Testis (tissue), 3 donors: ENCODE results near the gene CACNA2D3. TPM values are rescaled to one million over a fixed set of nuclear protein-coding genes. Genes with fewer than 3 reads are reported as not detected.

ENCODE experiments used
- DNase-seq: peaks from one replicate; pipeline ENCODE4 v3.0.0-alpha.2; 2019
- H3K27ac ChIP-seq, 2 donors: fragments of 200-600 bp; sonication (generic); one replicate each; pipeline ENCODE4 v1.5.1; 2019
- H3K27me3 ChIP-seq: fragments of 200-600 bp; sonication (generic); one replicate; pipeline ENCODE4 v1.5.1; 2019
- H3K36me3 ChIP-seq: fragments of 200-600 bp; sonication (generic); one replicate; pipeline ENCODE4 v1.5.1; 2017; ENCODE audit warnings: low read depth; ENCODE audit errors: missing control alignments
- H3K4me1 ChIP-seq: fragments of 200-600 bp; sonication (generic); one replicate; pipeline ENCODE4 v1.5.1; 2019
- H3K4me3 ChIP-seq, 2 donors: fragments of 200-600 bp; sonication (generic); one replicate each; pipeline ENCODE4 v1.5.1; 2017 to 2019
- H3K9me3 ChIP-seq: fragments of 200-600 bp; sonication (generic); one replicate; pipeline ENCODE4 v1.5.1; 2017
- CTCF ChIP-seq, 3 experiments: fragments of 450-650 bp in 2 of 3; fragments of 200-600 bp in 1 of 3; sonication (generic) in 1 of 3; IDR thresholded peaks; one replicate each; pipeline ENCODE4 v1.5.1; 2016 to 2019; ENCODE audit warnings: antibody characterized with exemption in 3 of 3, mild to moderate bottlenecking in 2 of 3, moderate library complexity in 1 of 3
- POLR2A ChIP-seq: fragments of 450-650 bp; IDR thresholded peaks from one replicate; pipeline ENCODE4 v1.6.1; 2017; ENCODE audit warnings: antibody characterized with exemption, mild to moderate bottlenecking, moderate library complexity
- WGBS, 2 donors: methylation state at CpG; one replicate each; pipeline ENCODE4 v1.1.5; 2018; 5-methylcytosine and 5-hydroxymethylcytosine counted together
- intact Hi-C: fragments of 100-400 bp; cut with DNase I; formaldehyde crosslinking; loops from one replicate; pipeline ENCODE4 v1.15.1; 2023; ENCODE audit warnings: low total_unique reads
- polyA plus RNA-seq: library from polyadenylated mRNA; stranded (reverse); fragments of 350-450 nt; fragmentation: Illumina TruSeq; extraction: RNeasy Lipid Tissue Mini Kit (QIAGEN cat#74804); gene quantifications from one replicate; pipeline ENCODE4 v1.2.3, GENCODE V29; 2014; ENCODE audit warnings: low read depth, low replicate concordance; ENCODE audit not compliant: insufficient read depth
- total RNA-seq, 2 donors: library from RNA; depleted of rRNA; stranded (reverse); fragments of >200 nt; gene quantifications; one replicate each; pipeline ENCODE4 v1.2.3, GENCODE V29; 2016

CACNA2D3 gene
- total and polyA plus RNA-seq, 3 donors from 2014 or later: 10.1 to 16.5 (median 11.2) TPM

- WGBS, 2 donors: 88 to 94% methylated on average over 5 of the region's 5 CpGs
- H3K27ac ChIP-seq: no peak overlapping the region
- H3K4me1 ChIP-seq: no peaks in the 10 kb centered on the region
- intact Hi-C loops: no loop called here
- no peak for DNase-seq
- no peaks in the 10 kb centered on the region for H3K36me3 ChIP-seq
- no peaks in the 10 kb centered on the region for H3K9me3 ChIP-seq
- no peaks in the 10 kb centered on the region for H3K27me3 ChIP-seq
- H3K4me3 ChIP-seq: no peak overlapping the region
- TF ChIP-seq POLR2A: no peak
- no peak for TF ChIP-seq CTCF (IDR thresholded peaks at IDR 0.05)
Measured at GRCh38 chr3:54228806-54229205, 106.5 kb downstream of the CACNA2D3 start.

GRCh38 chr3:54232618-54233017 lies 110.3 kb downstream of the CACNA2D3 start:
- Histone ChIP-seq H3K27me3 (no peaks in the 10 kb centered on the region), H3K4me3 (no peak overlapping the region), H3K9me3 (no peaks in the 10 kb centered on the region), H3K4me1 (no peaks in the 10 kb centered on the region), H3K27ac (no peak overlapping the region), H3K36me3 (no peaks in the 10 kb centered on the region)
- WGBS, 2 donors: 93 to 96% methylated on average over 4 of the region's 4 CpGs
- intact Hi-C loops: no loop called here
- TF ChIP-seq POLR2A (no peak), CTCF (IDR thresholded peaks at IDR 0.05) (no peak)
- no peak for DNase-seq

GRCh38 chr3:54235998-54236397 lies 113.6 kb downstream of the CACNA2D3 start:
- H3K27ac ChIP-seq: no peak overlapping the region

GRCh38 chr3:54237109-54237508 lies 114.8 kb downstream of the CACNA2D3 start:
- H3K9me3 ChIP-seq: no peaks in the 10 kb centered on the region
- no peaks in the 10 kb centered on the region for H3K27me3 ChIP-seq
- H3K4me1 ChIP-seq: no peaks in the 10 kb centered on the region
- H3K36me3 ChIP-seq: no peaks in the 10 kb centered on the region
- no peak overlapping the region for H3K27ac ChIP-seq
- TF ChIP-seq POLR2A: no peak
- no peak for TF ChIP-seq CTCF (IDR thresholded peaks at IDR 0.05)
- DNase-seq: no peak
- no peak overlapping the region for H3K4me3 ChIP-seq
- WGBS, 2 donors: 82 to 85% methylated on average over 3 of the region's 3 CpGs
- intact Hi-C loops: no loop called here

More at GRCh38 chr3:54235998-54236397, 113.6 kb downstream of the CACNA2D3 start:
- no peak overlapping the region for H3K4me3 ChIP-seq
- WGBS, 2 donors: 93 to 98% methylated on average over 4 of the region's 4 CpGs
- no peak for TF ChIP-seq POLR2A
- no peak for TF ChIP-seq CTCF (IDR thresholded peaks at IDR 0.05)
- no peaks in the 10 kb centered on the region for H3K27me3 ChIP-seq
- no peaks in the 10 kb centered on the region for H3K9me3 ChIP-seq
- intact Hi-C loops: no loop called here
- H3K4me1 ChIP-seq: no peaks in the 10 kb centered on the region
- no peaks in the 10 kb centered on the region for H3K36me3 ChIP-seq
- DNase-seq: no peak

- DNase-seq: no peak
- no peaks in the 10 kb centered on the region for H3K4me1 ChIP-seq
- intact Hi-C loops: no loop called here
- 86 to 89% methylated on average over 4 of the region's 4 CpGs for whole genome bisulfite sequencing, 2 donors
- H3K27ac ChIP-seq: no peak overlapping the region
- H3K27me3 ChIP-seq: no peaks in the 10 kb centered on the region
- no peak for TF ChIP-seq CTCF (IDR thresholded peaks at IDR 0.05)
- TF ChIP-seq POLR2A: no peak
- no peaks in the 10 kb centered on the region for H3K9me3 ChIP-seq
- no peak overlapping the region for H3K4me3 ChIP-seq
- no peaks in the 10 kb centered on the region for H3K36me3 ChIP-seq
Measured at GRCh38 chr3:54237788-54238502, 115.6 kb downstream of the CACNA2D3 start.
